NOMO-1 treated with dmso at 0.1 percent for 144 hours (cell line): ENCODE results near the gene GPR84.

Experiments used
- DNase-seq: peaks from one replicate; lab custom pipeline; 2025; ENCODE audit not compliant: unreplicated experiment; lab: John Stamatoyannopoulos, UW

The GPR84 gene

DNA sequence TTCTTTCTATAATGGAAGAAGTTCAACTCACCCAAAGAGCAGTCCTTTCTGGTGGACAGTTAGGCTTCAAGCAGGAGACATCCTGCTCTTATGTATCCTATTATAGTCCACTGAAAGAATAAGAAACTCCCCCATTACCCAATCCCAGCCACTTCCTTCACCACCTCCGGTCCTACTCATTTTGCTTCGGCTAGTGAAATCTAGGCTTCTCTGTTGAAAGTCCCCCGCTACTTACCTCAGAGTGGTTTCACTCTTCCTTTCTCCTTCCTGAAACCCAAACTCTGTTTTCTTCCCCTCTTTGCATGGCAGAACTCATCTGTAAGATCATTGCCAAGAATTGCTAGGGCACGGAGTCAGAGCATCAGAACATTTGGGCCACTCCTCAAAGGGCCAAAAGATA is at the start of gene GPR84:
GPR84 (minus strand) TSS at position 74 of the 400 bp plus-strand sequence. CDS start 635 bp downstream, outside the sequence.
- DNase-seq = peak; percentile 88

DNA sequence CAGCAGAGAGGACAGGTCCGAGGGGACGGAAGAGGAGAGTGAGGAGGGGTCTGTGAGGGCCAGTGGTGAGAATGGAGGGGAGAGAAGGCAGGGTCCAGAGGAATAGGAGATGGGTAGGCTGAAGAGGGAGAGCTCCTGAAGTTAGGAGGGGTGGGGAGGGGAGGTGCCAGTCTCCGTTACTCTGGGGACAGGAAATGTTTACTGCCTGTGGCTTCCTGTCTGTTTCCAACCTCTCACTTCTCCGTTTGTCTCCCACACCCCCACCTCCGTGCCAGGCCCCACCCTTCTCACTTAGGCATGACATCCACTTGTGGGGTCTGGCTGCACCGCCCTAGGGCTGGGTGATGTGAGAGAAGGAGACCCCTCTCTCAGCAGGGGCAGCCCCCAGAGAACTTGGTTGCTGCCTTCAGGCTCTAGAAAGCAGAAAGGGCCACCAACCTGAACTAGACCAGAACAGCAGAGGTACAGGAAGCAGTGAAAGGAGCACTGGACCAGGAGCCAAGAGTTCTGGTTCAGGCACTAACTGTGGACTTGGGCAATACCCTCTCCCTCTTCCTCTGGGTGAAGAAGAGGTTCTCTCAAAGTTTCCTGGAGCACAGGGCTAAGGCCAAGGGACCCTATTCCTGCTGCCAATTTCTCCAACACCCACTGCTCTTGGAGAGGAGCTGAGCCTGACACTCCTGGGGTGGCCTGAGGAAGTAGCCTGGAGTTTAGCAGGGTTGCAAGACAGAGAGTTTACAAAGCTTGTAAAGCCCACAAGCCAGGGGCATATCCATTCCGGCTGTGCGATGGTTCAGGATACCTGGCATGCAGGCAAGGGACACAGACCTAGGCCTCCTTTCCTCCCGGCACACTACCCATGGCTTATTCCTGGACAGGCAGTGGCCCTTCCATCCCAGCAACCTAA is 49.3 kb upstream of the GPR84 start:
- DNase-seq = peak; percentile 65

DNA sequence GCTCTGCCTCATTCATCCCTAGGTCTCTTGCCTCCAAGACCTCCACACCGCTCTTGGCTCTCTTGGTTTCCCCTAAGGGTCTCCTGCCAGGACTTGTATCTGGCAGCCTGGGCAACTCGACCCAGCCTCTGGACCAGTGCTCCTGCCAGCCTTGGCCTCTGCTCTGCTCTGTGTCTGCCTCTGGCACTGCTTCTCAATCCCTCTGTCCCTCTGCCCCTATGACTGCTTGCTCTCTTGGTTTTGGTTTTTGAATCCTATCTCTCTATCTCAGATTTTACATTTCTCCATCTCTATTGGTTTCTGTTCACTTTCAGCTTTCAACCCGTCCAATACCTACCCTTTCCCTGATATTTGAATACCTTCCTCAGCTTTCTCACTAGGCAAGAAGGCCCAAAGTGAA is 48.5 kb upstream of the GPR84 start:
- DNase-seq = no peak

DNA sequence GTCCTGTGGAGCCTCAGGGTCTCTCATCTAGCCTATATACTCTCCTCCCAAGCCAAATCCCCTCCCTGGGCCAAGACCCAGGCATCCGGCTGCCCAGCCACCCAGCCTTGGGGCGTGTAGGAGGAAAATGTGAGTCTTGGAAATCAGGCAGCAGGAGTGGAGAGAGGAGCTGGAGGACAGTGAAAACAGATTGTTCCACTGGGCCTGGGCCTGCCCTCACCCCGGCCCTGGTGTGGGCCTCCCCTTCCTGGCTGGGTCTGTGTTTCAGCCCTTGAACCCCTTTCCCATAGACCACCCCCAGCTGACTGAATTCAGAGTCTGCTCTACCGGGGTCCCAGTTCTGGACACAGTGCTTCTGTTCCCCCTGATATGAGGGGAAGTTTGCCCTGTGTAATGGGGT is 48.1 kb upstream of the GPR84 start:
- DNase-seq = no peak

DNA sequence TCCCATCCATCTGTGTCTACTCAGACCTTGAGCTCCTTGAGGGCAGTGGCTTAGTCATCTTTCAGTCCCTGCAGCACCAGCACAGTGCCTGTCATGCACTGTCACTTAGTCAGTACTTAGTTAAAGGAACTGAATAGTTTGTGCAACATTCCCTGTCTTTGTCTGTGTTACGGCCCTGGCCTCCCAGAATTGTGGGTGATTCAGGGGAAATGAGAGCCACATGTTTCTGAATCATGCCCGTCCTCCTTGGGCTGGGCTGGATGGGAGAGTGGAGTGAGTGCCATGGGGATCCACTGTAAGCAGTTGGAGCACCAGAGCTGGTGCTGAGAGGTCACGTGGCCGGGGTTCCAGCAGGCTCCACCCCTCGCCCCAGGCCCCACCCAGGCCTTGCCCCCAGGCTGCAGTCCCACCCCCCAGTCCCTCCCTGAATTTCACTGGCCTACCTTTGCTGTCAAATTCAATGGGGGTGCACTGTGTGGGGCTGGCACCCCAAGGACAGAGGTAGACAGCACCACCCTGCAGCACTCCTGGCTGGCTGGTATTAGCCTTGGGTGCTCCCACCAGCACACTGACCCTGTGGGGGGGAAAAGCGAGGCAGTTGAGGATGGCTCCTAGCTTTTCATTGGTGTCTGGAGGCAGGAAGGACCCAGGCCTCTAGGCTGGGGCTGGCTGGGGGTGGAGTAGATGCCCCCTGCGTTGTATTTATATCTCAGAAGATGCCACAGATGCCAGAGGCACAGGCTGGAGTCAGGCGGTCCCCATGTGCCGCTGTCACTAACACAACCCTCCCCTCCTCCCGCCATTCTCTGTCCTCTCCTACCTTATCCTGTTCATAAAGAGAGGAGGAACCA is 47.3 kb upstream of the GPR84 start:
- peak; percentile 58 for DNase-seq

DNA sequence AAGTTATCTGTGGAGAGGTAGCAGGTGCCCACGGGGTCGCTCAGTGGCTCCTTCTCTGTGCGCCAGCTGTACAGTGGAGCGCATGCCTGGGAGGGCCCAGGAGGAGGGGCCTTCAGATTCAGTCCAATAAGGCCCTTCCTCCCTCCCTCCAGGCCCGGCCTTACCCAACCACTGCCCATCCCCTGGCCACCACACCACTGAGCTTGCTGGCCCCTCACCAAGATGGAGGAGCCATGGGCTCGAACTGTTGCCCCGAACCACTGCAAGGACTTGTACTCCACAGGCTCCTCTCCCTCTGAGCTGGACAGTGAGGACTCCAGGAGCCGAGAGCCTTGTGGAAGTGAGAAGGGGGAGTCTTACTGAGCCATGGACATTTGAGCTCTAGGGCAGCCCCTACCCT is 45.0 kb upstream of the GPR84 start:
- no peak for DNase-seq

DNA sequence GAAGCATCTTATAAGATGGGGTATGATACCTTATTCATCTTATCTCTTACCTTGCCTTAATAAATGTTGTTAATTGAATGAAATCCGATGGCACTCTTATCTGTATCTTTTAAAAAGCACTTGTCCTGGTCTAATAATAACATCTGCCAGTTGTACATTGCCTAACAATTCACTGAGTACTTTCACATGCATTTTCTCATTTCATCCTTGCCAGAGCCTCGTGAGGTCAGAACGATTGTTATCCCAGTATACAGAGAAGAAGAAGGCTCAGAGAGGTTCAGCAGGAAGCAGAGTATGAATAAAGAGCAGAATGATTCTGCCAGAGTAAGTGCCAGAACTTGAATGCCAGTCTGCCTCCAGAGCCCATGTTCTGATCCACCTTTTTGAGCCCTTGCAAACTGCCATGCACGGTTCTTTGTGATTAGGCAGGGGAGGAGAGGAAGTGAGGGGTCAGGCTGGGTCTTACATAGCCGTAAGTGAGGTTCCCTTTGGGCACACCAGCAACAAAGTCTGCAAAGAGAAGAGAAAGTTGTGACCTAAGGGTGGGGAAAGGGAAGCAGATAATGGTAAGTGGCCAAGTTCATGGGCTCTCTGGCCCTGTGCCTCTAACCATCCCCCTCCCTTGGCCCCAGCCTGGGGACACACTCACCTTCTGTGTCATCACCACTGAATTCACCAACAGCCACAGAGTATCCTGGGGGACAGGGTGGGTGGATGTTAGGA is 43.1 kb upstream of the GPR84 start:
- DNase-seq = peak; percentile 80

DNA sequence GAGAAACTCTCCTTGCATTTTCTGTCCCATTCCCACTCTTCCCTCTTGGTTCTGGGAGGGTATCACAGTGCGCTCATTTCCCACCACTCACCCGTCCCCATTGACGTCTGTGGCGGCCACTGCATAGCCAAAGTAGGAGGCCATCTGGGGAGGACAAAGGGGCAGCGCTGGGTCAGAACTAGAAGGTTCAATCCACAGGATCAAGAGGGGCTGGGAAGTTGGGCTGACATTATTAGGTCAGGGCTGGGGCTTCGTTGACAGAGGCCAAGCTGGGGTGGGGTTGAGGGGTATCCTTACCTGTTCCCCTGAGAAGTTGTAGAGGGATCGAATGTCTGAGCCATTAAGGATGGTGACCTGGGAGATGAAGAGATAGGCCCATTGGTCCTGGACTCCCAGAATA is 41.3 kb upstream of the GPR84 start:
- no peak for DNase-seq

DNA sequence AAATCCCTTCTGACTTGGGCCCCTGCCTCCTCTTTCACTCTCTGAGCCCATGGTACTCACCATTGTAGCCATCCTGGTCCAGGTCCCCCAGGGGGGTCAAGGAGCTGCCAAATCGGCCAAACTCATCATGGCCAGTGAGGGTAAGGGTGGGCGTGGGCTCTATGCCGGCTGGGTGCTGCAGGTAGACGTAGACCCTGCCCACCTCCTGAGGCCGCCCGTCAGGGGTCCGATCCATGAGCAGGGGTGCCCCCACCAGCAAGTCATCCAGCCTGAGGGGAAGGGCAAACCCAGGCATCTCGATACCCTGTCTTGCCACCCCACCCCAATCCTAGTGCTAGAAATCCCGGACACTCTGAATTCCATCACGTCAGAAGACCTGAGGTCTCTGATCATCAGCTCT is 40.8 kb upstream of the GPR84 start:
- no peak for DNase-seq

DNA sequence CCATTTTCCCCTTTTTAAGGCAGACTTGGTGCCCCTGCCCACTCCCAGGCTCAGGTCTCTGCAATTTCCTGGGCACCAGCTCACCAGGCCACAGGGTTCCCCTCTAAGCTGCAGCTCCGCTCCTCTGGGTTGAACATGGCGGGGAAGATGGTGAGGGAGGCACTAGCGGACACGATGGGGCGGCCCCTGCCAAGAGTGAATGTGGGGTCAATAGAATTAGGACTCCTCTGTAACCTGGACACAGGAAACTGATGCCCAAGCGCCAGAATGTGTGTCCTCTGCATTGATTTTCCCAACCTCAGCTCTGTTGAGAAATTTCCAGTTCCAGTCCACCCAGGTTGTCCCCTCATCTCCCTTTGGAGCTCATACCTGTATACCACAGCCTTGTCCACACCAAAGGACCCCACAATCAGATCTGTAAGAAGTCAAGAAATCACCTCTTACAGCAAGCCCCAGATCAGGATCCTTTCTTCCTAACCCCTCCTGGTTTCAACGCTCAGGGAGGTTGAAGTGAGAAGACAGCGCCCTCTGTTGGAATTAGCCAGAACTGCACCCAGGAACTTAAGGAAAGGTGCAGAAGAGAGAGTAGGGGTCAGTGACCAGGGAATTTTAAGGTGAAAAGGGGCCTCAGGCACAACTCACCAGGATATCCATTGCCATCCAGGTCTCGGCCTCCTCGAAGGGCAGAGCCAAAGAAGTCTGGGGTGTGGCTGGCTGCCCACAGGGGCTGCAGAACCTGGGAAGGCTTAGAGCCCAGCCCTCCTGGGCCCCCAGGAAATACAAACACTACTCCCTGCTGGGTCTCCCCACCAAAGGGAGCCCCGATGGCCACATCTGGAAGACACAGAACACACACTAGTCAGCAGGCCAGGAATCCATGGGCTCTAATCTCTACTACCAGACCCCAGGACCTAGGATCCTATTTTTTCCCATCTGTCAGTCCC is 40.0 kb upstream of the GPR84 start:
- peak; percentile 20 for DNase-seq

DNA sequence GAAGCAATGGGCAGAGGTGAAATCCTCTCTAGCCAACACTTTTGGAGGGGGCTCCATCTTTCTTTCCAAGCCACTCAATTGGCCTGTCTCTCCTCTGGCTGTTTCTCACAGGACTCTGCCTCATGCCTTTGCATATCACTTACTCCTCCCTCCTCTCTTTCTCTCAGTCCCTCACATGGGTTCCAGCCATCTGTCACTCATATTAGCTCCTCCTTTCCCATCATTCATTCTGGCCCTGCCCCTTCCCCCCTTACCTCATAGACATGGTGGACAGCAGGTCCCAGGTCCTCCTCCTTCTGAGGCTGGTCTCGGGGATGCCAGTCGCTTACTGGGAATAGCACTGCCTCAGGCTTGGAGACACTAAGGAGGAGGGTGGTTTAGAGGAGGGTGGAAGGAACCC is 36.8 kb upstream of the GPR84 start:
- no peak for DNase-seq

DNA sequence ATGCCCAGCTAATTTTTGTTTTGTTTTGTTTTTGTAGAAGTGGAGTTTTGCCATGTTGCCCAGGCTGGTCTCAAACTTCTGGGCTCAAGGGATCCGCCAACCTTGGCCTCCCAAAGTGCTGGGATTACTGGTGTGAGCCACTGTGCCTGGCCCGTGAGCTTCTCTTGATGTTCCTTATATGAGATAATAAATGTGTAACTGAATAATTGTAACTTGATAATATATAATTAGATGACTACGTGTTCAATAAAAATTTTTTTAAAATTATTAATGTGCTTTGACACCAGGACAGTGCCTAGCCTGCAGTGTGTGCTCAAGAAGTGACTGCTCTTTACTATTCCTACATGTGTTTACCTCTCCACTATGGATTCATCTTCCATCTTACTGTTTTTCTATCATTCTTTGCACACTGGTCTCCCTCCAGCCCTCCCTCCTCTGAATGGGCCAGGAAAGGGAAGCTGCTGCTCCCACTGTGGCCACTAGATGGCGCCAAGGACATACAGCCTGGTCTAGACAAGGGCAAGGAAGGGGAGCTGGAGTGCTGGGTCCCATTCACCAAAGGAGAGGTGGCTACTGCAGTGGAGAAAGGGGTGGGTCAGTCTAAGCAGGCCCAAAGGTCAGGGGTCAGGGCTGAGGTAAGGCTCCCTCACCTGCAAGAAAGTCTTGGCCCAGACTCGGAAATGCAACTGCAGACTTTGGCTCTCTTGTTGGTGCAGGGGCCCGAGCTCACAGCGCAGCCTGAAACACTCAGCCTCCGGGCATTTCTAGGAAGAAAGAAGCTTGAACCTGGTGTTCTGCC is 34.9 kb upstream of the GPR84 start:
- peak; percentile 71 for DNase-seq

DNA sequence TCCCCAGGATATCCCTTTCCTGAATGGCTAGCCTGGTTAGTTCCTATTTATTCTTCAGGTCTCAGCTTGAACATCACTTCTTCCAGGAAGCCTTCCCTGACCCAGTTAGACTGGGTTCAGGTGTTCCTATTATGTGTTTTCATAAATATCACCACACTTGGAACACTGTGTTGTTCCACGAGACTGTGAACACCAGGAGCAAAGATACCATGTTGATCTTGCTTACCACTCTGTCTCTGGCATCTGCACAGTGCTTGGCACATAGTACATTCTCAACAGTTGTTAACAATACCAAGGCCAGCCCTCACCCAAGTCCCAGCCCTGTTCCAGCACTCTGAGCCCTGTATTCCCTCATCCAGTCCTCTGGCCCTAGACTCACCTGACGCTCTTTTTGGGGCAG is 33.9 kb upstream of the GPR84 start:
- no peak for DNase-seq

DNA sequence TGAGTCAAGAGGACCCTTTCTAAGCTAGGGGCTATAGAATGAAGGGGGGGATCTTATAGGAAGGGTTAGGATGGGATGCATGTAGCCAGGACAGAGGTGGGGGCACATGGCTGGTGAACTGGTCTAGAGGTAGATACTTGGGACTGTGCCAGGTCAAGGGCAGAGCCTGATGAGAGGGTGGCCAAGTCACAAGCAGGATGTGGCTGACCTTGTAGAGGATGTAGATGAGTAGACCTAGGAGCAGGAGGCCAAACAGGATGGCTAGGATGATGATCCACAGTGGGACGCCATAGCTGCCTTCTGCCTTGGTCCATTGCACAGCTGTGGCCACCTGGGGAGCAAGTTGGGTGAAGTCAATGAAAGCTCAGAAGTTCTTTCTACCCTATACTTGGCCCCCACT is 32.9 kb upstream of the GPR84 start:
- DNase-seq = no peak

DNA sequence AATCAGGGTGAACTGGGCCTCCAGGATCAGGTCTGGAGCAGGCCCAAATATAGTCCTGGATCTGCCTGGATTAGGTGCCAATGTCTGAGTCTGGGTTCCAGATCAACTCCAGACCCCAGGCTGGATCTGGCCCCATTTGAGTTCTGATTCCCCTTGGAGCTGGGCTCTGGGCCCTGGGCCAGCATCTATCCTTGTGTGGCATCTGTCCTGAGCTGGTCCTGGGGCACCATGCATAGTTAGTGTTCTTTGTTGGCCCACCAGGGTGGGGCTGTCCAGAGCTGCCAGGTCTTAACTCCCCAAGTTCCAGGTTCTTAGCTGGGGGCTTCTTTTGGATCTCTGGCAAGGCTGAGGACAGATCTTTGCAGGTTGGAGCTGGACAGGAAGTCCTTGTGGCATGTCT is 31.3 kb upstream of the GPR84 start:
- no peak for DNase-seq

DNA sequence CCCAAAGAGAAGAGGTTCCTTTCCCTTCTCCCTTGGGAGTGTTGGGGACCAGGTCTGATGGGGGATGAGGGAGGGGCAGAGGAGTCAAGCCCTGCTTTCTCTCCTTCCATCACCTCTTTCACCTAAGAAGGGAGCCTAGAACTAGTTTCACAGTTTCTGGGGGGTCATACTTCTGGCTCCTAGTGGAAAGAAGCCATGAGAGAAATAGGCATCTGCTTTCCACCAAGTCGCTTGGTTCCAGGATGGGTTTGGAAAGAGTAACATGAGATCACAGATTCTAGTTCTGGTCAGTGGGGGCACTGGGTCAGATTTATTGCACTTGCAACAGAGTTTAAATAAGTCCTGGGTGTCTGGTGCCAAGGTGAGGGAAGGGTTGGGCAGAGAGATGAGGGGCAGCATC is 30.7 kb upstream of the GPR84 start:
- no peak for DNase-seq

DNA sequence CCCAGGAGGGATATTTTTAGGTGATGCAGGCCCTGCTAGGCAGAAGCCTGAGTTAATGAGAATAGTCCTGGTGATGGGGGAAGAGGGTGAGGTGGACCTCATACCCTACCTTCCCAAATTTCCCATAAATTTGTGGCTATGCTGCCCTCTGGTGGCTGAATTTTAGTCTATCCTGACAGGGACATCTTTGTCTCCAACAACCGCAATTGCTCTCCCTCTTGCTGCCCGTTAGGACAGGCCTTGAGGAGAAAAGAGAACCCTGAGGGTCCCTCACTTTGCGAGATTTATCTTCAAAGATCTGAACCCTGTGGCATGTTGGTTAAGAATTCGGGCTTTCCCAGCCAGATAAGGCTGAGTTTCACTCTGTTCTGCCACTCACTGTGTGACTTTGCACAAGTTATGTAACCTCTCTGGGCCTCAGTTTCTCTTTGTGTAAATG is 30.0 kb upstream of the GPR84 start:
- DNase-seq = peak; percentile 14

DNA sequence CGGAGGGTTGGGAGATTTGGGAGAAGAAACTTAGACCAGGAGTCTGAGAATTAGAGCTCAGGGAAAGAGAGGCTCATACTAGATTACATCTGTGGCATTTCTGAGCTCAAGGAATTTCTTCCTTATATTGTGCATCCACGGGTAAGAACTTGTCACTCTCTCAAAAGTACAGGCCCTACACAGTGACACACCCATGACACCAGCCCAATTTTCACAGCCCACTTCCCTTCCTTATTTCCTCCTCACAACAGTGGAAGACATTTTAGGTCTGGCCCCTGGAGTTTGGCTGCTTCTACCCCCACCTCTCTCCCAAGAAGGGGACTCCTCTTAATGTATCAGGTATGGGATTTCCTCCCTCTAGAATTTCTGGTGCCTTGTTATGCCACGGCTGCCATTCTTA is 29.5 kb upstream of the GPR84 start:
- peak; percentile 24 for DNase-seq

DNA sequence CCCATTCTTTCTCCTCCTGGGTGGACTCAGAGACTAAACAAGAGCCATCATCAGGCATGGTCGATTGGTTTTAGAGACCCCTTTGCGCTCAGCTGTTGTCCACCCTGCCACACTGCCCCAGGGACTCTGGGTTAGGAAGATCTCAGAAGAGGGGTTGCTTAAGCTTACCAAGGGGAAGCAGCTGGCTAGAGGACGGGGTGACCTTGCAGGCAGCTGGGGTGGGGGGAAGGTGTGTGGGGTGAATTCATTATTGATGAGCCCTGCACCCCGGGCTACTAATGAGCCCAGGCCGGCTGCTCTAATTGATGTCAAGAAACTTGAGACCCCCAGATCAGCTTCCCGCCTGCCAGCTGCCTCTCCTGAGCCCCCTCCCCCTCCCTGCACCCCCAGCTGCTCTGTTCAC is 28.9 kb upstream of the GPR84 start:
- DNase-seq = no peak
